AG08396 (cell line): ENCODE measurements around the gene SUV39H2.
"Not testable (repeated sequence)": the region's sequence is repeated elsewhere in the genome, so short reads cannot be mapped to it uniquely, and the experiment has no call there.

Experiments
- DNase-seq: peaks from one replicate; pipeline ENCODE4 v3.0.0; 2012; ENCODE audit warnings: low spot score, mixed read lengths

SUV39H2 gene

GRCh38 chr10:14878266-14879123 lies at the start of gene SUV39H2:
Gene SUV39H2, plus strand, starts transcription at chr10:14878866. Its CDS starts 23 bp downstream, at chr10:14878889.
- DNase-seq: peak; percentile 100

GRCh38 chr10:14833106-14833505 lies 45.6 kb upstream of the SUV39H2 start:
- no peak for DNase-seq

GRCh38 chr10:14836208-14836607 lies 42.5 kb upstream of the SUV39H2 start:
- no peak for DNase-seq

- DNase-seq: no peak
These were observed 41.5 kb upstream of the SUV39H2 start for GRCh38 chr10:14837003-14837756.

GRCh38 chr10:14837757-14838581 lies 40.7 kb upstream of the SUV39H2 start, which contains the start of the genes CDNF, HSPA14 and MSANTD7:
Gene CDNF, minus strand, starts transcription at chr10:14838037. Its CDS starts 91 bp downstream, at chr10:14837946.
Gene HSPA14, plus strand, starts transcription at chr10:14838306. Its CDS starts 97 bp downstream, at chr10:14838403.
Gene MSANTD7, plus strand, starts transcription at chr10:14838306. Its CDS starts 3,979 bp downstream, at chr10:14842285.
- DNase-seq: peak; percentile 99

GRCh38 chr10:14838582-14839304 lies 39.9 kb upstream of the SUV39H2 start:
- peak; percentile 40 for DNase-seq

- no peak for DNase-seq
These were observed 39.4 kb upstream of the SUV39H2 start for GRCh38 chr10:14839305-14839695.

GRCh38 chr10:14840178-14840577 lies 38.5 kb upstream of the SUV39H2 start:
- no peak for DNase-seq

- DNase-seq: no peak
These were observed 35.2 kb upstream of the SUV39H2 start for GRCh38 chr10:14843327-14843988.

GRCh38 chr10:14844948-14845347 lies 33.7 kb upstream of the SUV39H2 start:
- DNase-seq: no peak

- DNase-seq: no peak
These were observed 26.4 kb upstream of the SUV39H2 start for GRCh38 chr10:14852236-14852635.

GRCh38 chr10:14855453-14855852 lies 23.2 kb upstream of the SUV39H2 start:
- DNase-seq: no peak

- no peak for DNase-seq
These were observed 20.2 kb upstream of the SUV39H2 start for GRCh38 chr10:14858338-14858960.

- no peak for DNase-seq
These were observed 19.6 kb upstream of the SUV39H2 start for GRCh38 chr10:14859043-14859442.

- DNase-seq: no peak
These were observed 18.9 kb upstream of the SUV39H2 start for GRCh38 chr10:14859775-14860174.

GRCh38 chr10:14860791-14861190 lies 17.9 kb upstream of the SUV39H2 start:
- DNase-seq: no peak

- DNase-seq: not testable (repeated sequence)
These were observed 14.2 kb upstream of the SUV39H2 start for GRCh38 chr10:14864466-14864865.

GRCh38 chr10:14864871-14865270 lies 13.8 kb upstream of the SUV39H2 start:
- not testable (repeated sequence) for DNase-seq

- peak; percentile 21 for DNase-seq
These were observed 5.4 kb upstream of the SUV39H2 start for GRCh38 chr10:14873090-14873760.

GRCh38 chr10:14875941-14876340 lies 2.7 kb upstream of the SUV39H2 start:
- DNase-seq: no peak
